ENCODE measurements around the gene INPP4A.

- TF ChIP-seq CTCF (IDR thresholded peaks at IDR 0.05): no peak
- TF ChIP-seq POLR2A (IDR thresholded peaks at IDR 0.05; ENCODE audit: low read depth): no peak
- no peak for TF ChIP-seq POLR2AphosphoS5 (IDR thresholded peaks at IDR 0.05)
- no peak for TF ChIP-seq EP300 (IDR thresholded peaks at IDR 0.05)
Observed at GRCh38 chr2:98396745-98397355, 47.8 kb upstream of the INPP4A start.
